HEK293 (cell line): ENCODE data around the gene FOXP1.

Experiments used
- CTCF ChIA-PET: fragments of 350-600 bp; formaldehyde crosslinking; extraction: SDS; loops from one replicate; lab custom pipeline; 2021; ENCODE audit warnings: antibody characterized with exemption; lab: Yijun Ruan, JAX
- POLR2A ChIA-PET: fragments of 300-600 bp; formaldehyde crosslinking; extraction: SDS; loops from one replicate; lab custom pipeline; 2020; ENCODE audit warnings: antibody characterized with exemption, inconsistent platforms; lab: Yijun Ruan, JAX
- H3K27ac ChIP-seq: fragments of 200-500 bp; sonication (Bioruptor generic); 2 replicates; pipeline ENCODE4 v1.5.1; 2014; ENCODE audit warnings: low read depth, low read length, control low read depth, inconsistent platforms; ENCODE audit errors: extremely low read depth
- H3K36me3 ChIP-seq, 2 experiments: fragments of 200-500 bp in 1 of 2; sonication (Bioruptor generic) in 1 of 2; 1 replicate in 1 of 2; 2 replicates in 1 of 2; pipeline ENCODE4 v1.5.1; 2014 to 2017; ENCODE audit warnings: inconsistent platforms in 2 of 2, low read length in 2 of 2; ENCODE audit not compliant: control insufficient read depth in 2 of 2, insufficient read depth in 1 of 2
- H3K4me1 ChIP-seq: fragments of 200-500 bp; sonication (Bioruptor generic); 2 replicates; pipeline ENCODE4 v1.5.1; 2014; ENCODE audit warnings: mild to moderate bottlenecking, low read length, inconsistent platforms; ENCODE audit not compliant: control insufficient read depth, insufficient read depth
- H3K4me3 ChIP-seq: 2 replicates; pipeline ENCODE4 v1.5.1; 2011; ENCODE audit warnings: low read depth, mild to moderate bottlenecking, control low read depth, low read length, moderate library complexity
- H3K9me3 ChIP-seq: fragments of 200-500 bp; sonication (Bioruptor generic); 2 replicates; pipeline ENCODE4 v1.5.1; 2014; ENCODE audit warnings: low read depth, low read length, inconsistent platforms; ENCODE audit not compliant: control insufficient read depth, insufficient read depth
- FEZF1 ChIP-seq: fragments of 450-650 bp; formaldehyde crosslinking; IDR thresholded peaks from 2 replicates; pipeline ENCODE4 v1.5.1; 2016; ENCODE audit warnings: missing biosample characterization, missing genetic modification characterization
- OSR2 ChIP-seq: fragments of 450-650 bp; formaldehyde crosslinking; IDR thresholded peaks from 2 replicates; pipeline ENCODE4 v1.5.1; 2016; ENCODE audit warnings: missing biosample characterization, missing genetic modification characterization
- SP7 ChIP-seq: fragments of 450-650 bp; formaldehyde crosslinking; IDR thresholded peaks from 2 replicates; pipeline ENCODE4 v1.5.1; 2016; ENCODE audit warnings: missing biosample characterization, missing genetic modification characterization
- ZBTB21 ChIP-seq: fragments of 450-650 bp; formaldehyde crosslinking; IDR thresholded peaks from 2 replicates; pipeline ENCODE4 v1.5.1; 2017; ENCODE audit warnings: missing biosample characterization, missing genetic modification characterization
- ZBTB8A ChIP-seq: fragments of 450-650 bp; formaldehyde crosslinking; IDR thresholded peaks from 2 replicates; pipeline ENCODE4 v1.5.1; 2016; ENCODE audit warnings: missing biosample characterization, missing genetic modification characterization
- ZEB2 ChIP-seq: fragments of 450-650 bp; formaldehyde crosslinking; IDR thresholded peaks from 2 replicates; pipeline ENCODE4 v1.5.1; 2016; ENCODE audit warnings: missing biosample characterization, missing genetic modification characterization
- ZNF366 ChIP-seq: fragments of 450-650 bp; formaldehyde crosslinking; conservative IDR thresholded peaks from 2 replicates; pipeline ENCODE4 v1.5.1; 2016; ENCODE audit warnings: missing biosample characterization, missing genetic modification characterization
- ZNF37A ChIP-seq: fragments of 450-650 bp; IDR thresholded peaks from 2 replicates; pipeline ENCODE4 v1.5.1; 2018; ENCODE audit warnings: missing biosample characterization, missing genetic modification characterization
- ZNF404 ChIP-seq: fragments of 450-650 bp; formaldehyde crosslinking; IDR thresholded peaks from 2 replicates; pipeline ENCODE4 v1.5.1; 2017; ENCODE audit warnings: missing biosample characterization, missing genetic modification characterization
- ZNF416 ChIP-seq: fragments of 450-650 bp; formaldehyde crosslinking; IDR thresholded peaks from 2 replicates; pipeline ENCODE4 v1.5.1; 2016; ENCODE audit warnings: missing biosample characterization, missing genetic modification characterization
- ZNF549 ChIP-seq: fragments of 450-650 bp; IDR thresholded peaks from 2 replicates; pipeline ENCODE4 v1.5.1; 2018; ENCODE audit warnings: missing biosample characterization, missing genetic modification characterization, mild to moderate bottlenecking, inconsistent platforms, moderate library complexity
- ZNF629 ChIP-seq: fragments of 450-650 bp; formaldehyde crosslinking; IDR thresholded peaks from 2 replicates; pipeline ENCODE4 v1.5.1; 2017; ENCODE audit warnings: missing biosample characterization, missing genetic modification characterization
- ZNF670 ChIP-seq: fragments of 450-650 bp; formaldehyde crosslinking; IDR thresholded peaks from 2 replicates; pipeline ENCODE4 v1.5.1; 2016; ENCODE audit warnings: missing biosample characterization, missing genetic modification characterization, low read depth
- ZNF843 ChIP-seq: fragments of 450-650 bp; formaldehyde crosslinking; IDR thresholded peaks from 2 replicates; pipeline ENCODE4 v1.5.1; 2016; ENCODE audit warnings: missing biosample characterization, missing genetic modification characterization
- TF ChIP-seq, protein P1 (sequence below): fragments of 450-650 bp; IDR thresholded peaks from 2 replicates; pipeline ENCODE4 v1.5.1; 2018; ENCODE audit warnings: missing biosample characterization, mild to moderate bottlenecking, missing genetic modification characterization
- TF ChIP-seq, protein P2 (sequence below): fragments of 450-650 bp; formaldehyde crosslinking; IDR thresholded peaks from 2 replicates; pipeline ENCODE4 v1.5.1; 2017; ENCODE audit warnings: missing biosample characterization, missing genetic modification characterization
- TF ChIP-seq, protein P3 (sequence below): fragments of 450-650 bp; formaldehyde crosslinking; IDR thresholded peaks from 2 replicates; pipeline ENCODE4 v1.5.1; 2016; ENCODE audit warnings: missing biosample characterization, missing genetic modification characterization
- TF ChIP-seq, protein P4 (sequence below): fragments of 450-650 bp; formaldehyde crosslinking; IDR thresholded peaks from 2 replicates; pipeline ENCODE4 v1.5.1; 2016; ENCODE audit warnings: missing biosample characterization, missing genetic modification characterization, low read depth
- TF ChIP-seq, protein P5 (sequence below): fragments of 450-650 bp; formaldehyde crosslinking; IDR thresholded peaks from 2 replicates; pipeline ENCODE4 v1.5.1; 2017; ENCODE audit warnings: missing biosample characterization, missing genetic modification characterization
- TF ChIP-seq, protein P6 (sequence below): fragments of 450-650 bp; formaldehyde crosslinking; IDR thresholded peaks from 2 replicates; pipeline ENCODE4 v1.5.1; 2016; ENCODE audit warnings: missing biosample characterization, missing genetic modification characterization, borderline replicate concordance
- TF ChIP-seq, protein P7 (sequence below): fragments of 450-650 bp; formaldehyde crosslinking; IDR thresholded peaks from 2 replicates; pipeline ENCODE4 v1.5.1; 2016; ENCODE audit warnings: missing biosample characterization, missing genetic modification characterization

Gene FOXP1

DNA sequence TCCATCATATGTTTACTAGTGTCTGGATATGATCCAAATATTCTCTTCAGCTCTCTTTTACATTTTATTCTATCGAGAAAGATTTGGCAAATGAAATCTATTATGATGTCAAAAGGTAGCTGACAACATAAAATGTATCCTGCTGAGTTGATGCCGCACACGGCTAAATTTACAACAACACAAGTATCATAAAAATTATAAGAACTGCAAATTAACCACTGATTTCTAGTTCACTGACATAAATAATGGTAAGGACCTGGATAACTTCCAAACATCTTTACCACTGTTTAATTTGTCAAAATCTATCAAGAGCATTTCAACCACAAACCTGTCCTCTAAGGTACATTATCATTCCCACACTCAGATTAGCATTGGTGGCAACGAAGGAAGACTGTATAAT, 244.5 kb downstream of the FOXP1 start:
- Histone ChIP-seq H3K9me3 (no peaks in the 10 kb centered on the region), H3K36me3 (no peaks in the 10 kb centered on the region), H3K27ac (no peak overlapping the region), H3K4me1 (peaks cover 6% of the 10 kb centered on the region), H3K4me3 (no peak overlapping the region)
- POLR2A ChIA-PET: no interaction called here
- CTCF ChIA-PET: interaction anchor here (0.6 kb wide), 1 partner anchor 29 kb away, joined by 3 read pairs; no protein-coding TSS in a partner anchor
- TF ChIP-seq, protein P1, sequence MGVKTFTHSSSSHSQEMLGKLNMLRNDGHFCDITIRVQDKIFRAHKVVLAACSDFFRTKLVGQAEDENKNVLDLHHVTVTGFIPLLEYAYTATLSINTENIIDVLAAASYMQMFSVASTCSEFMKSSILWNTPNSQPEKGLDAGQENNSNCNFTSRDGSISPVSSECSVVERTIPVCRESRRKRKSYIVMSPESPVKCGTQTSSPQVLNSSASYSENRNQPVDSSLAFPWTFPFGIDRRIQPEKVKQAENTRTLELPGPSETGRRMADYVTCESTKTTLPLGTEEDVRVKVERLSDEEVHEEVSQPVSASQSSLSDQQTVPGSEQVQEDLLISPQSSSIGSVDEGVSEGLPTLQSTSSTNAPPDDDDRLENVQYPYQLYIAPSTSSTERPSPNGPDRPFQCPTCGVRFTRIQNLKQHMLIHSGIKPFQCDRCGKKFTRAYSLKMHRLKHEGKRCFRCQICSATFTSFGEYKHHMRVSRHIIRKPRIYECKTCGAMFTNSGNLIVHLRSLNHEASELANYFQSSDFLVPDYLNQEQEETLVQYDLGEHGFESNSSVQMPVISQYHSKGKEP (tag by site-specific recombination): 0 out of 2 replicates have a peak, but pooled peaks have one; percentile 24
- TF ChIP-seq ZNF629 (tag by site-specific recombination) (peak; percentile 40; the same call in 1 of the 2 replicates), ZNF843 (tag by site-specific recombination) (peak; percentile 72), ZEB2 (tag by site-specific recombination) (no peak), FEZF1 (tag by site-specific recombination) (peak; percentile 68), ZBTB21 (tag by site-specific recombination) (peak; percentile 72), SP7 (tag by site-specific recombination) (peak; percentile 94), ZNF366 (peak; percentile 32; the same call in 1 of the 2 replicates), OSR2 (peak; percentile 81)
- TF ChIP-seq, protein P2, sequence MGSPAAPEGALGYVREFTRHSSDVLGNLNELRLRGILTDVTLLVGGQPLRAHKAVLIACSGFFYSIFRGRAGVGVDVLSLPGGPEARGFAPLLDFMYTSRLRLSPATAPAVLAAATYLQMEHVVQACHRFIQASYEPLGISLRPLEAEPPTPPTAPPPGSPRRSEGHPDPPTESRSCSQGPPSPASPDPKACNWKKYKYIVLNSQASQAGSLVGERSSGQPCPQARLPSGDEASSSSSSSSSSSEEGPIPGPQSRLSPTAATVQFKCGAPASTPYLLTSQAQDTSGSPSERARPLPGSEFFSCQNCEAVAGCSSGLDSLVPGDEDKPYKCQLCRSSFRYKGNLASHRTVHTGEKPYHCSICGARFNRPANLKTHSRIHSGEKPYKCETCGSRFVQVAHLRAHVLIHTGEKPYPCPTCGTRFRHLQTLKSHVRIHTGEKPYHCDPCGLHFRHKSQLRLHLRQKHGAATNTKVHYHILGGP (tag by site-specific recombination): 0 out of 2 replicates have a peak, but pooled peaks have one; percentile 55
- TF ChIP-seq, protein P3, sequence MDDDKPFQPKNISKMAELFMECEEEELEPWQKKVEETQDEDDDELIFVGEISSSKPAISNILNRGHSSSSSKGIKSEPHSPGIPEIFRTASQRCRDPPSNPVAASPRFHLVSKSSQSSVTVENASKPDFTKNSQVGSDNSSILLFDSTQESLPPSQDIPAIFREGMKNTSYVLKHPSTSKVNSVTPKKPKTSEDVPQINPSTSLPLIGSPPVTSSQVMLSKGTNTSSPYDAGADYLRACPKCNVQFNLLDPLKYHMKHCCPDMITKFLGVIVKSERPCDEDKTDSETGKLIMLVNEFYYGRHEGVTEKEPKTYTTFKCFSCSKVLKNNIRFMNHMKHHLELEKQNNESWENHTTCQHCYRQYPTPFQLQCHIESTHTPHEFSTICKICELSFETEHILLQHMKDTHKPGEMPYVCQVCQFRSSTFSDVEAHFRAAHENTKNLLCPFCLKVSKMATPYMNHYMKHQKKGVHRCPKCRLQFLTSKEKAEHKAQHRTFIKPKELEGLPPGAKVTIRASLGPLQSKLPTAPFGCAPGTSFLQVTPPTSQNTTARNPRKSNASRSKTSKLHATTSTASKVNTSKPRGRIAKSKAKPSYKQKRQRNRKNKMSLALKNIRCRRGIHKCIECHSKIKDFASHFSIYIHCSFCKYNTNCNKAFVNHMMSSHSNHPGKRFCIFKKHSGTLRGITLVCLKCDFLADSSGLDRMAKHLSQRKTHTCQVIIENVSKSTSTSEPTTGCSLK (tag by site-specific recombination): no peak
- TF ChIP-seq, protein P4, sequence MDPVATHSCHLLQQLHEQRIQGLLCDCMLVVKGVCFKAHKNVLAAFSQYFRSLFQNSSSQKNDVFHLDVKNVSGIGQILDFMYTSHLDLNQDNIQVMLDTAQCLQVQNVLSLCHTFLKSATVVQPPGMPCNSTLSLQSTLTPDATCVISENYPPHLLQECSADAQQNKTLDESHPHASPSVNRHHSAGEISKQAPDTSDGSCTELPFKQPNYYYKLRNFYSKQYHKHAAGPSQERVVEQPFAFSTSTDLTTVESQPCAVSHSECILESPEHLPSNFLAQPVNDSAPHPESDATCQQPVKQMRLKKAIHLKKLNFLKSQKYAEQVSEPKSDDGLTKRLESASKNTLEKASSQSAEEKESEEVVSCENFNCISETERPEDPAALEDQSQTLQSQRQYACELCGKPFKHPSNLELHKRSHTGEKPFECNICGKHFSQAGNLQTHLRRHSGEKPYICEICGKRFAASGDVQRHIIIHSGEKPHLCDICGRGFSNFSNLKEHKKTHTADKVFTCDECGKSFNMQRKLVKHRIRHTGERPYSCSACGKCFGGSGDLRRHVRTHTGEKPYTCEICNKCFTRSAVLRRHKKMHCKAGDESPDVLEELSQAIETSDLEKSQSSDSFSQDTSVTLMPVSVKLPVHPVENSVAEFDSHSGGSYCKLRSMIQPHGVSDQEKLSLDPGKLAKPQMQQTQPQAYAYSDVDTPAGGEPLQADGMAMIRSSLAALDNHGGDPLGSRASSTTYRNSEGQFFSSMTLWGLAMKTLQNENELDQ: no peak
- TF ChIP-seq, protein P5, sequence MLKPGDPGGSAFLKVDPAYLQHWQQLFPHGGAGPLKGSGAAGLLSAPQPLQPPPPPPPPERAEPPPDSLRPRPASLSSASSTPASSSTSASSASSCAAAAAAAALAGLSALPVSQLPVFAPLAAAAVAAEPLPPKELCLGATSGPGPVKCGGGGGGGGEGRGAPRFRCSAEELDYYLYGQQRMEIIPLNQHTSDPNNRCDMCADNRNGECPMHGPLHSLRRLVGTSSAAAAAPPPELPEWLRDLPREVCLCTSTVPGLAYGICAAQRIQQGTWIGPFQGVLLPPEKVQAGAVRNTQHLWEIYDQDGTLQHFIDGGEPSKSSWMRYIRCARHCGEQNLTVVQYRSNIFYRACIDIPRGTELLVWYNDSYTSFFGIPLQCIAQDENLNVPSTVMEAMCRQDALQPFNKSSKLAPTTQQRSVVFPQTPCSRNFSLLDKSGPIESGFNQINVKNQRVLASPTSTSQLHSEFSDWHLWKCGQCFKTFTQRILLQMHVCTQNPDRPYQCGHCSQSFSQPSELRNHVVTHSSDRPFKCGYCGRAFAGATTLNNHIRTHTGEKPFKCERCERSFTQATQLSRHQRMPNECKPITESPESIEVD (tag by site-specific recombination): peak; percentile 79

DNA sequence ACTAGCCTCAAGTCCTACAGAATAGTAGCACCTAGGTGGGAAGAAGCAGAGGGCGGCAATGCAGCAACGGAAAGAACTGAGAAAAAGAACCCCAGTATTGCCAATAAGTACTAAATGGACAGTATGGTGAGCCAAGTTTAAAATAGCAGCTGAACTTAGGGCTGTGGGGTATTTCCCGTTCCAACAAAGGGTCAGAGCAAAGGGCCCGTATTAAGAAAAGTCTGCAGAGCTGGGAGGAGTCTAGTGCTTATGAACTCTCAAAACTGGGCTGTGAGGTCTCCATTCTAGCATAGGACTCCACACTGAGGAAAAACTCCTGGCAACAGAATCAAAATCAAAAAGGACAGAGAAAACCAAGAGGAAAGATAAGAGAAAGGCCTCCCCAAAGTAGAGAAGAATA, 250.7 kb downstream of the FOXP1 start:
- Histone ChIP-seq H3K27ac (no peak overlapping the region), H3K9me3 (no peaks in the 10 kb centered on the region), H3K36me3 (no peaks in the 10 kb centered on the region), H3K4me1 (no peaks in the 10 kb centered on the region), H3K4me3 (no peak overlapping the region)
- POLR2A ChIA-PET: no interaction called here
- CTCF ChIA-PET: interaction anchor here (0.6 kb wide), 1 partner anchor 10 kb away, joined by 4 read pairs; no protein-coding TSS in a partner anchor
- TF ChIP-seq FEZF1 (tag by site-specific recombination) (no peak), ZNF670 (no peak), ZNF37A (tag by site-specific recombination) (no peak), ZBTB8A (no peak), ZNF416 (tag by site-specific recombination) (no peak), ZNF549 (tag by site-specific recombination) (no peak), ZNF404 (tag by site-specific recombination) (no peak)
- TF ChIP-seq, protein P6, sequence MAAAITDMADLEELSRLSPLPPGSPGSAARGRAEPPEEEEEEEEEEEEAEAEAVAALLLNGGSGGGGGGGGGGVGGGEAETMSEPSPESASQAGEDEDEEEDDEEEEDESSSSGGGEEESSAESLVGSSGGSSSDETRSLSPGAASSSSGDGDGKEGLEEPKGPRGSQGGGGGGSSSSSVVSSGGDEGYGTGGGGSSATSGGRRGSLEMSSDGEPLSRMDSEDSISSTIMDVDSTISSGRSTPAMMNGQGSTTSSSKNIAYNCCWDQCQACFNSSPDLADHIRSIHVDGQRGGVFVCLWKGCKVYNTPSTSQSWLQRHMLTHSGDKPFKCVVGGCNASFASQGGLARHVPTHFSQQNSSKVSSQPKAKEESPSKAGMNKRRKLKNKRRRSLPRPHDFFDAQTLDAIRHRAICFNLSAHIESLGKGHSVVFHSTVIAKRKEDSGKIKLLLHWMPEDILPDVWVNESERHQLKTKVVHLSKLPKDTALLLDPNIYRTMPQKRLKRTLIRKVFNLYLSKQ (tag by site-specific recombination): no peak
- TF ChIP-seq, protein P7, sequence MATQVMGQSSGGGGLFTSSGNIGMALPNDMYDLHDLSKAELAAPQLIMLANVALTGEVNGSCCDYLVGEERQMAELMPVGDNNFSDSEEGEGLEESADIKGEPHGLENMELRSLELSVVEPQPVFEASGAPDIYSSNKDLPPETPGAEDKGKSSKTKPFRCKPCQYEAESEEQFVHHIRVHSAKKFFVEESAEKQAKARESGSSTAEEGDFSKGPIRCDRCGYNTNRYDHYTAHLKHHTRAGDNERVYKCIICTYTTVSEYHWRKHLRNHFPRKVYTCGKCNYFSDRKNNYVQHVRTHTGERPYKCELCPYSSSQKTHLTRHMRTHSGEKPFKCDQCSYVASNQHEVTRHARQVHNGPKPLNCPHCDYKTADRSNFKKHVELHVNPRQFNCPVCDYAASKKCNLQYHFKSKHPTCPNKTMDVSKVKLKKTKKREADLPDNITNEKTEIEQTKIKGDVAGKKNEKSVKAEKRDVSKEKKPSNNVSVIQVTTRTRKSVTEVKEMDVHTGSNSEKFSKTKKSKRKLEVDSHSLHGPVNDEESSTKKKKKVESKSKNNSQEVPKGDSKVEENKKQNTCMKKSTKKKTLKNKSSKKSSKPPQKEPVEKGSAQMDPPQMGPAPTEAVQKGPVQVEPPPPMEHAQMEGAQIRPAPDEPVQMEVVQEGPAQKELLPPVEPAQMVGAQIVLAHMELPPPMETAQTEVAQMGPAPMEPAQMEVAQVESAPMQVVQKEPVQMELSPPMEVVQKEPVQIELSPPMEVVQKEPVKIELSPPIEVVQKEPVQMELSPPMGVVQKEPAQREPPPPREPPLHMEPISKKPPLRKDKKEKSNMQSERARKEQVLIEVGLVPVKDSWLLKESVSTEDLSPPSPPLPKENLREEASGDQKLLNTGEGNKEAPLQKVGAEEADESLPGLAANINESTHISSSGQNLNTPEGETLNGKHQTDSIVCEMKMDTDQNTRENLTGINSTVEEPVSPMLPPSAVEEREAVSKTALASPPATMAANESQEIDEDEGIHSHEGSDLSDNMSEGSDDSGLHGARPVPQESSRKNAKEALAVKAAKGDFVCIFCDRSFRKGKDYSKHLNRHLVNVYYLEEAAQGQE (tag by site-specific recombination): no peak
